ENCODE measurements around the gene EEPD1.

DNA sequence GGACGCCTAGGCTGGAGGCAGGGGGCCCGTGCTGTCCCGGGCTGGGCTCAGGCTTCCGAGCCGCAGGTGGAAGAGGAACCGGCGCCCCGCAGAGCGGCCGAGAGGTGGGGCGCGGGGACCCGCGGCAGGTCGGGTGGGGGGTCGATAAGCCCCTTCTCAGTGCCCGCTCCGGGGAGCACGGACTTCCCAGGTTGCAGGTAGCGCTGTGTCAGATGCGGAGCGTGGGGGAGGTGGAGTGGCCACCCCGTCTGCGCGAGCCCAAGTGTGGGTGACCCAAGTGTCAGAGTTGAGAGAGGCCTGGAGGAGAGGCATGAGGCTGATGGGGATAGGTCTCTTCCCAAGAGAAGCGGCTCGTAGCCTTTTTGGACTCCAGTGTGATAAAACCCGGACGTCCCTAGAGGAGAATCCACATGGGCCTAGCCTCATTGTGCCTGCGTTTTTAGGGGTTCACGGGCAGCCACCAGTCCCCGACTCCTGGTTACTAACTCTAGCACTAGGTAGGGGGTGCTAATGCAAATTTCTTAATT, 580 bp downstream of the EEPD1 start:
- TF ChIP-seq, protein P1, sequence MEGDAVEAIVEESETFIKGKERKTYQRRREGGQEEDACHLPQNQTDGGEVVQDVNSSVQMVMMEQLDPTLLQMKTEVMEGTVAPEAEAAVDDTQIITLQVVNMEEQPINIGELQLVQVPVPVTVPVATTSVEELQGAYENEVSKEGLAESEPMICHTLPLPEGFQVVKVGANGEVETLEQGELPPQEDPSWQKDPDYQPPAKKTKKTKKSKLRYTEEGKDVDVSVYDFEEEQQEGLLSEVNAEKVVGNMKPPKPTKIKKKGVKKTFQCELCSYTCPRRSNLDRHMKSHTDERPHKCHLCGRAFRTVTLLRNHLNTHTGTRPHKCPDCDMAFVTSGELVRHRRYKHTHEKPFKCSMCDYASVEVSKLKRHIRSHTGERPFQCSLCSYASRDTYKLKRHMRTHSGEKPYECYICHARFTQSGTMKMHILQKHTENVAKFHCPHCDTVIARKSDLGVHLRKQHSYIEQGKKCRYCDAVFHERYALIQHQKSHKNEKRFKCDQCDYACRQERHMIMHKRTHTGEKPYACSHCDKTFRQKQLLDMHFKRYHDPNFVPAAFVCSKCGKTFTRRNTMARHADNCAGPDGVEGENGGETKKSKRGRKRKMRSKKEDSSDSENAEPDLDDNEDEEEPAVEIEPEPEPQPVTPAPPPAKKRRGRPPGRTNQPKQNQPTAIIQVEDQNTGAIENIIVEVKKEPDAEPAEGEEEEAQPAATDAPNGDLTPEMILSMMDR (IDR thresholded peaks at IDR 0.05): no peak
- TF ChIP-seq EZH2 (IDR thresholded peaks at IDR 0.05) (no peak), EZH2phosphoT487 (IDR thresholded peaks at IDR 0.05) (no peak)

All from neural progenitor cell (in vitro differentiated cells).